HG02610 (cell line): Measurements from ENCODE around the gene RHBG.

Source experiments
- ATAC-seq: cut with Tn5 transposase; IDR thresholded peaks from one replicate; pipeline ENCODE4 v1.9.1; 2021; ENCODE audit warnings: mild to moderate bottlenecking, moderate library complexity; ENCODE audit not compliant: unreplicated experiment

The RHBG gene

GRCh38 chr1:156385534-156386031 lies 16.6 kb downstream of the RHBG start:
- no peak for ATAC-seq

GRCh38 chr1:156386134-156386901 lies 17.3 kb downstream of the RHBG start:
- ATAC-seq: no peak

GRCh38 chr1:156386949-156387869 lies 18.2 kb downstream of the RHBG start:
- no peak for ATAC-seq

GRCh38 chr1:156387870-156388173 lies 18.8 kb downstream of the RHBG start:
- ATAC-seq: no peak

GRCh38 chr1:156388174-156389137 lies 19.4 kb downstream of the RHBG start:
- no peak for ATAC-seq

GRCh38 chr1:156389311-156389710 lies 20.3 kb downstream of the RHBG start:
- ATAC-seq: no peak

GRCh38 chr1:156390469-156391365 lies 21.7 kb downstream of the RHBG start:
- ATAC-seq: no peak

GRCh38 chr1:156391366-156391677 lies 22.3 kb downstream of the RHBG start:
- ATAC-seq: no peak

GRCh38 chr1:156391701-156392100 lies 22.7 kb downstream of the RHBG start:
- ATAC-seq: no peak

GRCh38 chr1:156392452-156392853 lies 23.4 kb downstream of the RHBG start:
- ATAC-seq: no peak

- ATAC-seq: no peak
Measured at GRCh38 chr1:156393095-156393494, 24.1 kb downstream of the RHBG start.

GRCh38 chr1:156394082-156394481 lies 25.1 kb downstream of the RHBG start:
- no peak for ATAC-seq

GRCh38 chr1:156394835-156395461 lies 25.9 kb downstream of the RHBG start:
- ATAC-seq: no peak

GRCh38 chr1:156399355-156400125 lies 30.5 kb downstream of the RHBG start:
- no peak for ATAC-seq

GRCh38 chr1:156400191-156400935 lies 31.4 kb downstream of the RHBG start:
- no peak for ATAC-seq

GRCh38 chr1:156401041-156401574 lies 32.1 kb downstream of the RHBG start:
- no peak for ATAC-seq

- no peak for ATAC-seq
Measured at GRCh38 chr1:156401681-156402081, 32.7 kb downstream of the RHBG start.
